Bronchial epithelial cell (primary cell): ENCODE results near the gene INTS1. TPM values are rescaled to one million over a fixed set of nuclear protein-coding genes. Genes with fewer than 3 reads are reported as not detected.
"Not testable (repeated sequence)": the region's sequence is repeated elsewhere in the genome, so short reads cannot be mapped to it uniquely, and the experiment has no call there.

Experiments used
- DNase-seq: peaks from one replicate; pipeline ENCODE4 v3.0.0-alpha.2; 2010; ENCODE audit warnings: low read depth
- FAIRE-seq: peaks from 2 replicates; lab custom pipeline; 2011; peaks lifted over from hg19 to GRCh38; lab: Jason Lieb, UNC
- H3K27me3 ChIP-seq: 2 replicates; pipeline ENCODE4 v1.5.1; 2011; ENCODE audit warnings: low read length; ENCODE audit not compliant: control insufficient read depth, insufficient read depth
- H3K36me3 ChIP-seq: 2 replicates; pipeline ENCODE4 v1.5.1; 2011; ENCODE audit warnings: low read length; ENCODE audit not compliant: control insufficient read depth, insufficient read depth
- H3K4me3 ChIP-seq: 2 replicates; pipeline ENCODE4 v1.5.1; 2011; ENCODE audit warnings: mild to moderate bottlenecking, low read depth, low read length, control low read depth
- total RNA-seq: library from RNA; depleted of rRNA; stranded (reverse); fragments of >200 nt; gene quantifications from 2 replicates; pipeline ENCODE4 v1.2.1, GENCODE V29; 2014
- TF ChIP-seq, protein P1 (sequence below): IDR thresholded peaks from 2 replicates; pipeline ENCODE4 v1.5.1; 2011; ENCODE audit warnings: mild to moderate bottlenecking, moderate library complexity, low read length, control low read depth, inconsistent platforms; ENCODE audit not compliant: insufficient read depth, severe bottlenecking

Gene INTS1
- total RNA-seq, 1 donor from 2014 or later: 18.7 TPM

GRCh38 chr7:1516586-1517251 is 12.5 kb upstream of the INTS1 start:
- TF ChIP-seq, protein P1, sequence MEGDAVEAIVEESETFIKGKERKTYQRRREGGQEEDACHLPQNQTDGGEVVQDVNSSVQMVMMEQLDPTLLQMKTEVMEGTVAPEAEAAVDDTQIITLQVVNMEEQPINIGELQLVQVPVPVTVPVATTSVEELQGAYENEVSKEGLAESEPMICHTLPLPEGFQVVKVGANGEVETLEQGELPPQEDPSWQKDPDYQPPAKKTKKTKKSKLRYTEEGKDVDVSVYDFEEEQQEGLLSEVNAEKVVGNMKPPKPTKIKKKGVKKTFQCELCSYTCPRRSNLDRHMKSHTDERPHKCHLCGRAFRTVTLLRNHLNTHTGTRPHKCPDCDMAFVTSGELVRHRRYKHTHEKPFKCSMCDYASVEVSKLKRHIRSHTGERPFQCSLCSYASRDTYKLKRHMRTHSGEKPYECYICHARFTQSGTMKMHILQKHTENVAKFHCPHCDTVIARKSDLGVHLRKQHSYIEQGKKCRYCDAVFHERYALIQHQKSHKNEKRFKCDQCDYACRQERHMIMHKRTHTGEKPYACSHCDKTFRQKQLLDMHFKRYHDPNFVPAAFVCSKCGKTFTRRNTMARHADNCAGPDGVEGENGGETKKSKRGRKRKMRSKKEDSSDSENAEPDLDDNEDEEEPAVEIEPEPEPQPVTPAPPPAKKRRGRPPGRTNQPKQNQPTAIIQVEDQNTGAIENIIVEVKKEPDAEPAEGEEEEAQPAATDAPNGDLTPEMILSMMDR: no peak
- H3K4me3 ChIP-seq: no peak overlapping the region
- DNase-seq: no peak
- H3K27me3 ChIP-seq: no peaks in the 10 kb centered on the region
- FAIRE-seq: no peak
- no peaks in the 10 kb centered on the region for H3K36me3 ChIP-seq

DNA sequence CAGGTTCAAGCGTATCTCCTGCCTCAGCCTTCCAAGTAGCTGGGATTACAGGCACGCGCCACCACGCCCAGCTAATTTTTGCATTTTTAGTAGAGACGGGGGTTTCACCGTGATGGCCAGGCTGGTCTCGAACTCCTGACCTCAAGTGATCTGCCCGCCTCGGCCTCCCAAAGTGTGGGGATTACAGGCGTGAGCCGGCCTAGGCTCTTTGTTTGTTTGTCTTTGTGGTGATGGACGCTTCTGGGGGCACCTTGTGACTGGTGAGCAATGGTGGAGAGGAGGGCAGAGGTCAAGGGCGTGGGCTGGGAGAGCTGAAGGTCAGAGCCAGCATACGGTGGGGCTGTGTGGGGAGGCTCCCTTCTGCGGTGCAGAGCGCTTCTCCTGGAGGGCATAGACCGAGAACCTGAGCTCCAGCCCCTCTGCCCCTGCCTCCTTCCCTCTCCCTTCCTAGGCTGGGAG is 11.3 kb upstream of the INTS1 start:
- not testable (repeated sequence) for DNase-seq, H3K27me3 ChIP-seq, H3K36me3 ChIP-seq, H3K4me3 ChIP-seq, FAIRE-seq

DNA sequence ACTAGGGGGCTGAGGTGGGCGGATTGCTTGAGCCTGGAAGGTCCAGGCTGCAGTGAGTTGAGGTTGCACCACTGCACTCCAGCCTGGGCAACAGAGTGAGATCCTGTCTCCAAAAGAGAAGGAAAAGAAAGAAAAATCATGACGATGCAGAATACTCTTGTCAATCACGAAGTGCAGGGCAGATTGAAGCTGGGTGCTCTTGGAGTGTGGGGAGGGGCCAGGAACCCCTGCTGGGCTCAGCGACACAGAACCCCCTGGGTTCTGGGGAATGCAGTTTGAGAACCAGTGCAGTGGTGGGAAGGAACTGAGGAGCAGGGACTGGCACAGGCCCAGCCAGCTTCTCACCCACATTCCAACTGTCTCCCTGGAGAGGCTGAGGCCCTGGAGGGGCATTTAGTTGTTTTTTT is 10.8 kb upstream of the INTS1 start:
- TF ChIP-seq, protein P1: no peak
- FAIRE-seq: no peak

GRCh38 chr7:1514407-1514806 is 10.2 kb upstream of the INTS1 start:
- H3K36me3 ChIP-seq: no peaks in the 10 kb centered on the region
- DNase-seq (no peak), FAIRE-seq (no peak)
- H3K27me3 ChIP-seq: no peaks in the 10 kb centered on the region
- H3K4me3 ChIP-seq: no peak overlapping the region
- TF ChIP-seq, protein P1: no peak

More for the DNA sequence above, 10.8 kb upstream of the INTS1 start:
- H3K27me3 ChIP-seq: no peaks in the 10 kb centered on the region
- no peak for DNase-seq
- H3K36me3 ChIP-seq: no peaks in the 10 kb centered on the region
- no peak overlapping the region for H3K4me3 ChIP-seq

GRCh38 chr7:1513657-1514095 is 9.5 kb upstream of the INTS1 start:
- TF ChIP-seq, protein P1: no peak
- Histone ChIP-seq H3K27me3 (no peaks in the 10 kb centered on the region), H3K4me3 (no peak overlapping the region), H3K36me3 (no peaks in the 10 kb centered on the region)
- DNase-seq (no peak), FAIRE-seq (no peak)

- FAIRE-seq (no peak), DNase-seq (peak; percentile 48)
- Histone ChIP-seq H3K27me3 (no peaks in the 10 kb centered on the region), H3K4me3 (no peak overlapping the region), H3K36me3 (no peaks in the 10 kb centered on the region)
- TF ChIP-seq, protein P1: no peak
These were observed 8.8 kb upstream of the INTS1 start for GRCh38 chr7:1512781-1513656.
